HG03045 (cell line): Measurements from ENCODE around the gene TRERF1.
"Not testable (repeated sequence)": the region's sequence is repeated elsewhere in the genome, so short reads cannot be mapped to it uniquely, and the experiment has no call there.

Source experiments
- ATAC-seq: cut with Tn5 transposase; IDR thresholded peaks from one replicate; pipeline ENCODE4 v1.9.1; 2021; ENCODE audit warnings: mild to moderate bottlenecking, moderate library complexity; ENCODE audit not compliant: unreplicated experiment

Gene TRERF1

GRCh38 chr6:42451333-42452170 lies at the start of gene TRERF1:
TRERF1 (minus strand) TSS chr6:42451926; CDS start chr6:42269590, 182,336 bp downstream.
- ATAC-seq, result no peak

GRCh38 chr6:42498473-42499128 lies 46.9 kb upstream of the TRERF1 start:
- no peak for ATAC-seq

GRCh38 chr6:42493914-42494539 lies 42.3 kb upstream of the TRERF1 start:
- ATAC-seq, result no peak

GRCh38 chr6:42488129-42488528 lies 36.4 kb upstream of the TRERF1 start:
- no peak for ATAC-seq

- no peak for ATAC-seq
These were observed 32.5 kb upstream of the TRERF1 start for GRCh38 chr6:42484261-42484660.

GRCh38 chr6:42482174-42482573 lies 30.4 kb upstream of the TRERF1 start:
- no peak for ATAC-seq

- ATAC-seq, result no peak
These were observed 20.0 kb upstream of the TRERF1 start for GRCh38 chr6:42471714-42472113.

- ATAC-seq, result no peak
These were observed 19.4 kb upstream of the TRERF1 start for GRCh38 chr6:42471142-42471541.

- ATAC-seq, result no peak
These were observed 16.5 kb upstream of the TRERF1 start for GRCh38 chr6:42468273-42468672.

- no peak for ATAC-seq
These were observed 15.9 kb upstream of the TRERF1 start for GRCh38 chr6:42467651-42468050.

- ATAC-seq, result not testable (repeated sequence)
These were observed 14.7 kb upstream of the TRERF1 start for GRCh38 chr6:42466470-42466869.

- ATAC-seq, result no peak
These were observed 10.8 kb upstream of the TRERF1 start for GRCh38 chr6:42462474-42462972.

GRCh38 chr6:42460883-42461282 lies 9.2 kb upstream of the TRERF1 start:
- no peak for ATAC-seq

- no peak for ATAC-seq
These were observed 8.2 kb upstream of the TRERF1 start for GRCh38 chr6:42459888-42460287.

GRCh38 chr6:42454428-42454791 lies 2.7 kb upstream of the TRERF1 start:
- no peak for ATAC-seq

- no peak for ATAC-seq
These were observed 2.1 kb upstream of the TRERF1 start for GRCh38 chr6:42453654-42454427.

- ATAC-seq, result peak; percentile 70
These were observed 1.4 kb upstream of the TRERF1 start for GRCh38 chr6:42453031-42453653.

- ATAC-seq, result peak; percentile 33
These were observed 675 bp upstream of the TRERF1 start for GRCh38 chr6:42452171-42453030.

GRCh38 chr6:42450477-42451332 lies 1.0 kb downstream of the TRERF1 start:
- ATAC-seq, result no peak
